Activated naive CD4-positive, alpha-beta T cell treated with anti-CD3 and anti-CD28 coated beads for 36 hours (primary cell): ENCODE data around the gene AK9. TPM values are rescaled to one million over a fixed set of nuclear protein-coding genes. Genes with fewer than 3 reads are reported as not detected.
A peak's percentile ranks its signal among the peaks of the same experiment; 100 is the strongest.
"Not testable (repeated sequence)": the region's sequence is repeated elsewhere in the genome, so short reads cannot be mapped to it uniquely, and the experiment has no call there.

Source experiments
- CTCF ChIA-PET: fragments of 350-600 bp; sonication (Branson Sonifier 250); formaldehyde crosslinking; loops from one replicate; lab custom pipeline; 2021; ENCODE audit warnings: antibody characterized with exemption; lab: Charles Lee
- DNase-seq: peaks from one replicate; pipeline ENCODE4 v3.0.0-alpha.2; 2020
- H3K27ac Mint-ChIP-seq: one replicate; pipeline ENCODE4 v1.8.0; 2021; ENCODE audit warnings: mild to moderate bottlenecking, mixed read lengths
- H3K27me3 Mint-ChIP-seq: one replicate; pipeline ENCODE4 v1.8.0; 2021; ENCODE audit warnings: low read depth, mixed read lengths
- H3K36me3 Mint-ChIP-seq: one replicate; pipeline ENCODE4 v1.8.0; 2021; ENCODE audit warnings: low read depth, mixed read lengths
- H3K4me1 Mint-ChIP-seq: one replicate; pipeline ENCODE4 v1.8.0; 2021; ENCODE audit warnings: low read depth, mixed read lengths
- H3K4me3 Mint-ChIP-seq: one replicate; pipeline ENCODE4 v1.8.0; 2021; ENCODE audit warnings: mild to moderate bottlenecking, moderate library complexity, mixed read lengths
- H3K9me3 Mint-ChIP-seq: one replicate; pipeline ENCODE4 v1.8.0; 2021; ENCODE audit warnings: mixed read lengths
- intact Hi-C: fragments of 100-400 bp; cut with micrococcal nuclease; formaldehyde crosslinking; loops from one replicate; pipeline ENCODE4 v1.15.1; 2023
- total RNA-seq, 2 experiments: library from RNA; stranded (reverse); gene quantifications; one replicate each; pipeline ENCODE4 v1.2.3, GENCODE V29; 2021

AK9 gene
- total RNA-seq, 2 experiments from 2014 or later: 1.7 TPM

GRCh38 chr6:109521080-109521479, 169.9 kb downstream of the AK9 start:
- no peak for DNase-seq
- intact Hi-C loops: loop anchor here (10.0 kb wide), 1 partner anchor 264 kb away; no protein-coding TSS in a partner anchor
- no peaks in the 10 kb centered on the region for H3K36me3 Mint-ChIP-seq
- H3K4me1 Mint-ChIP-seq: peaks cover 9% of the 10 kb centered on the region
- H3K27ac Mint-ChIP-seq: no peak overlapping the region
- CTCF ChIA-PET: interaction anchor here (1.0 kb wide), 1 partner anchor 10 kb away, joined by 3 read pairs; no protein-coding TSS in a partner anchor
- H3K27me3 Mint-ChIP-seq: no peaks in the 10 kb centered on the region
- peaks cover 3% of the 10 kb centered on the region for H3K9me3 Mint-ChIP-seq
- no peak overlapping the region for H3K4me3 Mint-ChIP-seq

GRCh38 chr6:109519647-109520046, 171.4 kb downstream of the AK9 start:
- H3K4me1 Mint-ChIP-seq: peaks cover 22% of the 10 kb centered on the region
- H3K27ac Mint-ChIP-seq, H3K9me3 Mint-ChIP-seq, DNase-seq, H3K4me3 Mint-ChIP-seq, H3K27me3 Mint-ChIP-seq, H3K36me3 Mint-ChIP-seq: not testable (repeated sequence)
- CTCF ChIA-PET: interaction anchor here (1.2 kb wide), 1 partner anchor 520 kb away, joined by 3 read pairs; no protein-coding TSS in a partner anchor
- intact Hi-C loops: loop anchor here (10.0 kb wide), 1 partner anchor 265 kb away; no protein-coding TSS in a partner anchor

GRCh38 chr6:109516929-109517328, 174.1 kb downstream of the AK9 start:
- CTCF ChIA-PET: interaction anchor here (1.4 kb wide), 1 partner anchor 133 kb away, joined by 3 read pairs; no protein-coding TSS in a partner anchor
- Mint-ChIP-seq H3K4me1 (peaks cover 22% of the 10 kb centered on the region), H3K4me3 (no peak overlapping the region), H3K27ac (no peak overlapping the region), H3K9me3 (no peaks in the 10 kb centered on the region), H3K36me3 (no peaks in the 10 kb centered on the region), H3K27me3 (no peaks in the 10 kb centered on the region)
- intact Hi-C loops: loop anchor here (2.0 kb wide), 2 partner anchors 34 to 174 kb away; partner anchors contain the start of genes AK9, FIG4 and ZBTB24
- DNase-seq: no peak

GRCh38 chr6:109515781-109516409, 175.1 kb downstream of the AK9 start:
- Mint-ChIP-seq H3K27me3 (no peaks in the 10 kb centered on the region), H3K4me3 (peak overlapping the region; percentile 9), H3K36me3 (no peaks in the 10 kb centered on the region), H3K9me3 (no peaks in the 10 kb centered on the region), H3K27ac (peak overlapping the region; percentile 51), H3K4me1 (peaks cover 22% of the 10 kb centered on the region)
- CTCF ChIA-PET: interaction anchor here (0.7 to 1.3 kb wide), 2 partner anchors 9 to 524 kb away, joined by 3 to 8 read pairs; no protein-coding TSS in a partner anchor
- DNase-seq: peak; percentile 14
- intact Hi-C loops: loop anchor here (1.0 to 2.0 kb wide), 3 partner anchors 33 to 175 kb away; partner anchors contain the start of genes AK9, FIG4 and ZBTB24

GRCh38 chr6:109514946-109515345, 176.1 kb downstream of the AK9 start:
- H3K9me3 Mint-ChIP-seq: peaks cover 1% of the 10 kb centered on the region
- H3K27ac Mint-ChIP-seq: no peak overlapping the region
- DNase-seq: no peak
- no peak overlapping the region for H3K4me3 Mint-ChIP-seq
- H3K36me3 Mint-ChIP-seq: no peaks in the 10 kb centered on the region
- H3K27me3 Mint-ChIP-seq: no peaks in the 10 kb centered on the region
- CTCF ChIA-PET: interaction anchor here (1.3 kb wide), 1 partner anchor 525 kb away, joined by 8 read pairs; no protein-coding TSS in a partner anchor
- peaks cover 22% of the 10 kb centered on the region for H3K4me1 Mint-ChIP-seq
- intact Hi-C loops: loop anchor here (1.0 kb wide), 1 partner anchor 74 kb away; no protein-coding TSS in a partner anchor

GRCh38 chr6:109513571-109514071, 177.4 kb downstream of the AK9 start:
- Mint-ChIP-seq H3K4me3 (no peak overlapping the region), H3K9me3 (peaks cover 1% of the 10 kb centered on the region), H3K27me3 (no peaks in the 10 kb centered on the region), H3K27ac (no peak overlapping the region), H3K4me1 (peaks cover 22% of the 10 kb centered on the region), H3K36me3 (no peaks in the 10 kb centered on the region)
- no peak for DNase-seq
- CTCF ChIA-PET: no interaction called here
- intact Hi-C loops: loop anchor here (2.0 kb wide), 1 partner anchor 23 kb away; no protein-coding TSS in a partner anchor

GRCh38 chr6:109512271-109512817, 178.7 kb downstream of the AK9 start:
- intact Hi-C loops: loop anchor here (2.0 kb wide), 1 partner anchor 22 kb away; no protein-coding TSS in a partner anchor

GRCh38 chr6:109511832-109512231, 179.2 kb downstream of the AK9 start:
- Mint-ChIP-seq H3K4me1 (peaks cover 19% of the 10 kb centered on the region), H3K9me3 (peaks cover 1% of the 10 kb centered on the region), H3K36me3 (no peaks in the 10 kb centered on the region), H3K27ac (no peak overlapping the region), H3K27me3 (no peaks in the 10 kb centered on the region), H3K4me3 (no peak overlapping the region)
- no peak for DNase-seq
- CTCF ChIA-PET: no interaction called here
- intact Hi-C loops: loop anchor here (2.0 kb wide), 1 partner anchor 21 kb away; no protein-coding TSS in a partner anchor

More at GRCh38 chr6:109512271-109512817, 178.7 kb downstream of the AK9 start:
- Mint-ChIP-seq H3K4me3 (no peak overlapping the region), H3K27ac (no peak overlapping the region), H3K27me3 (no peaks in the 10 kb centered on the region), H3K36me3 (no peaks in the 10 kb centered on the region), H3K9me3 (peaks cover 1% of the 10 kb centered on the region), H3K4me1 (peaks cover 22% of the 10 kb centered on the region)
- CTCF ChIA-PET: no interaction called here
- no peak for DNase-seq

GRCh38 chr6:109510358-109510757, 180.6 kb downstream of the AK9 start:
- no peak overlapping the region for H3K4me3 Mint-ChIP-seq
- CTCF ChIA-PET: interaction anchor here (0.6 to 1.0 kb wide), 3 partner anchors 10 to 202 kb away, joined by 3 to 6 read pairs (median 3); no protein-coding TSS in a partner anchor
- DNase-seq: no peak

GRCh38 chr6:109508166-109508860, 182.7 kb downstream of the AK9 start:
- no peak for DNase-seq
- H3K36me3 Mint-ChIP-seq: no peaks in the 10 kb centered on the region
- H3K27ac Mint-ChIP-seq: no peak overlapping the region
- no peak overlapping the region for H3K4me3 Mint-ChIP-seq
- no peaks in the 10 kb centered on the region for H3K27me3 Mint-ChIP-seq
- CTCF ChIA-PET: no interaction called here
- H3K9me3 Mint-ChIP-seq: peaks cover 1% of the 10 kb centered on the region
- intact Hi-C loops: no loop called here
- no peaks in the 10 kb centered on the region for H3K4me1 Mint-ChIP-seq

More at GRCh38 chr6:109510358-109510757, 180.6 kb downstream of the AK9 start:
- Mint-ChIP-seq H3K27ac (no peak overlapping the region), H3K36me3 (no peaks in the 10 kb centered on the region), H3K27me3 (no peaks in the 10 kb centered on the region), H3K9me3 (peaks cover 1% of the 10 kb centered on the region), H3K4me1 (peaks cover 6% of the 10 kb centered on the region)
- intact Hi-C loops: no loop called here

- no peak for DNase-seq
- Mint-ChIP-seq H3K4me3 (no peak overlapping the region), H3K9me3 (peaks cover 1% of the 10 kb centered on the region), H3K36me3 (no peaks in the 10 kb centered on the region), H3K27me3 (no peaks in the 10 kb centered on the region), H3K27ac (no peak overlapping the region), H3K4me1 (no peaks in the 10 kb centered on the region)
- intact Hi-C loops: no loop called here
- CTCF ChIA-PET: interaction anchor here (0.7 kb wide), 1 partner anchor 1100 kb away, joined by 3 read pairs; no protein-coding TSS in a partner anchor
Observed at GRCh38 chr6:109507490-109508072, 183.4 kb downstream of the AK9 start.
